ENCODE measurements around the gene FGF4.

FGF4 gene

GRCh38 chr11:69799097-69799496 is 24.0 kb upstream of the FGF4 start:
- Histone ChIP-seq H3K4me1 (ENCODE audit: control insufficient read depth, insufficient read depth, low read length) (no peaks in the 10 kb centered on the region), H3K4me3 (ENCODE audit: low read depth, low read length) (no peak overlapping the region), H3K36me3 (ENCODE audit: control insufficient read depth in 2 of 2, insufficient read depth in 1 of 2, low read length in 2 of 2) (no peaks in the 10 kb centered on the region), H3K27ac (ENCODE audit: extremely low read depth, low read depth, low read length) (no peak overlapping the region), H3K9me3 (ENCODE audit: control insufficient read depth, insufficient read depth, low read depth, low read length) (no peaks in the 10 kb centered on the region)
- ChIA-PET POLR2A (no interaction called here), CTCF (interaction anchor here (0.7 to 0.9 kb wide), 2 partner anchors 90 to 120 kb away, joined by 3 to 4 read pairs; no protein-coding TSS in a partner anchor)
- TF ChIP-seq YY2 (tag by site-specific recombination; IDR thresholded peaks at IDR 0.05): no peak
- peak; percentile 26; the same call in 1 of the 2 replicates for TF ChIP-seq KLF1 (tag by site-specific recombination; IDR thresholded peaks at IDR 0.05)

- CTCF ChIA-PET: interaction anchor here (0.6 to 1.7 kb wide), 3 partner anchors 38 to 112 kb away, joined by 3 to 7 read pairs (median 3); no protein-coding TSS in a partner anchor
- Histone ChIP-seq H3K4me1 (ENCODE audit: control insufficient read depth, insufficient read depth, low read length) (no peaks in the 10 kb centered on the region), H3K9me3 (ENCODE audit: control insufficient read depth, insufficient read depth, low read depth, low read length) (no peaks in the 10 kb centered on the region), H3K4me3 (ENCODE audit: low read depth, low read length) (no peak overlapping the region), H3K36me3 (ENCODE audit: control insufficient read depth in 2 of 2, insufficient read depth in 1 of 2, low read length in 2 of 2) (no peaks in the 10 kb centered on the region), H3K27ac (ENCODE audit: extremely low read depth, low read depth, low read length) (no peak overlapping the region)
- POLR2A ChIA-PET: no interaction called here
- TF ChIP-seq ZNF768 (tag by site-specific recombination; IDR thresholded peaks at IDR 0.05) (0 out of 2 replicates have a peak, but pooled peaks have one; percentile 14), ZNF211 (tag by site-specific recombination; IDR thresholded peaks at IDR 0.05; ENCODE audit: low read depth) (no peak)
Observed at GRCh38 chr11:69797737-69798528, 22.8 kb upstream of the FGF4 start.

GRCh38 chr11:69797156-69797555 is 22.0 kb upstream of the FGF4 start:
- no peaks in the 10 kb centered on the region for H3K9me3 ChIP-seq (ENCODE audit: control insufficient read depth, insufficient read depth, low read depth, low read length)
- H3K4me1 ChIP-seq (ENCODE audit: control insufficient read depth, insufficient read depth, low read length): no peaks in the 10 kb centered on the region
- no peak overlapping the region for H3K4me3 ChIP-seq (ENCODE audit: low read depth, low read length)
- no peaks in the 10 kb centered on the region for H3K36me3 ChIP-seq (ENCODE audit: control insufficient read depth in 2 of 2, insufficient read depth in 1 of 2, low read length in 2 of 2)
- POLR2A ChIA-PET: no interaction called here
- TF ChIP-seq SALL2 (tag by site-specific recombination; IDR thresholded peaks at IDR 0.05; ENCODE audit: borderline replicate concordance): no peak
- TF ChIP-seq ZNF513 (tag by site-specific recombination; IDR thresholded peaks at IDR 0.05): no peak
- TF ChIP-seq ZNF211 (tag by site-specific recombination; IDR thresholded peaks at IDR 0.05; ENCODE audit: low read depth): no peak
- no peak for TF ChIP-seq SP7 (tag by site-specific recombination; IDR thresholded peaks at IDR 0.05)
- TF ChIP-seq HIC1 (tag by site-specific recombination; IDR thresholded peaks at IDR 0.05): no peak
- no peak for TF ChIP-seq ZNF223 (tag by site-specific recombination; IDR thresholded peaks at IDR 0.05)
- no peak for TF ChIP-seq ZNF302 (tag by site-specific recombination; IDR thresholded peaks at IDR 0.05; ENCODE audit: low read depth)
- TF ChIP-seq ZNF560 (tag by site-specific recombination; IDR thresholded peaks at IDR 0.05; ENCODE audit: borderline replicate concordance): no peak
- TF ChIP-seq ZNF148 (tag by site-specific recombination; IDR thresholded peaks at IDR 0.05; ENCODE audit: borderline replicate concordance): no peak
- no peak for TF ChIP-seq ZNF473 (tag by site-specific recombination; IDR thresholded peaks at IDR 0.05)
- no peak for TF ChIP-seq ZNF558 (tag by site-specific recombination; IDR thresholded peaks at IDR 0.05)
- TF ChIP-seq ZNF571 (tag by site-specific recombination; IDR thresholded peaks at IDR 0.05): no peak
- no peak for TF ChIP-seq BCL6B (tag by site-specific recombination; IDR thresholded peaks at IDR 0.05)
- TF ChIP-seq PATZ1 (tag by site-specific recombination; IDR thresholded peaks at IDR 0.05): no peak
- no peak for TF ChIP-seq ZNF37A (tag by site-specific recombination; IDR thresholded peaks at IDR 0.05)
- no peak for TF ChIP-seq ZNF404 (tag by site-specific recombination; IDR thresholded peaks at IDR 0.05)
- H3K27ac ChIP-seq (ENCODE audit: extremely low read depth, low read depth, low read length): no peak overlapping the region
- CTCF ChIA-PET: interaction anchor here (1.0 to 1.7 kb wide), 2 partner anchors 79 to 111 kb away, joined by 3 to 7 read pairs; no protein-coding TSS in a partner anchor
